Mesodermal cell (in vitro differentiated cells): Measurements from ENCODE around the gene GIMD1.

Experiments
- H3K27ac ChIP-seq: 2 replicates; pipeline ENCODE4 v1.7.0; 2013; ENCODE audit warnings: mild to moderate bottlenecking, low read depth, low read length, moderate library complexity; ENCODE audit not compliant: severe bottlenecking
- H3K36me3 ChIP-seq: 2 replicates; pipeline ENCODE4 v1.7.1; 2013; ENCODE audit warnings: mild to moderate bottlenecking, low read length, moderate library complexity; ENCODE audit not compliant: control insufficient read depth, insufficient read depth
- H3K4me1 ChIP-seq: one replicate; pipeline ENCODE4 v1.7.1; 2013; ENCODE audit warnings: mild to moderate bottlenecking, low read length; ENCODE audit not compliant: insufficient read depth, control insufficient read depth, poor library complexity, severe bottlenecking
- H3K4me3 ChIP-seq: 2 replicates; pipeline ENCODE4 v1.7.0; 2013; ENCODE audit warnings: low read length, control low read depth, mild to moderate bottlenecking; ENCODE audit not compliant: insufficient read depth, poor library complexity, severe bottlenecking; ENCODE audit errors: extremely low read depth
- H3K9me3 ChIP-seq: 2 replicates; pipeline ENCODE4 v1.7.1; 2013; ENCODE audit warnings: mild to moderate bottlenecking, low read length, moderate library complexity; ENCODE audit not compliant: control insufficient read depth
- WGBS, 2 experiments: methylation state at CpG; one replicate each; pipeline ENCODE4 v1.1.5; 2013; ENCODE audit warnings: missing lambda C conversion rate in 2 of 2; ENCODE audit not compliant: insufficient coverage in 2 of 2; 5-methylcytosine and 5-hydroxymethylcytosine counted together

GIMD1 gene

DNA sequence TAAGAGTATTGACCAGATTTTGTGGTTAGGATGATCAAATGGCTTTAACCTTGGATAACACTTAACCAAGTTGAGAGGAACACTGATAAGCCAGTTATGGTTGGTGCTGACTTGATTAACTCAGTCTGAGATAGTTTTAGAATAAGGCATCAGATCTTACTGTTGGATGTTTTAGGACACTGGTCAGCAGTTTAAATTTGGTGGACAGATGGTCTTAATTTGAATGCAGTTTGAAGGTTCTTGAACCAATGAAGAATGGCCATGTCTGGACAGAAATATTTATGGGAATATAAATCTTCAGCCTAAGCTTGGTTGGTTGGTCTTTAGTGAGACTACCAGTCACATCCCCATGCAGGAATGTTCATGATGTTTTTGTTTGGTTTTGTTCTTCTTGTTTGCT lies 2.6 kb upstream of the GIMD1 start:
- Histone ChIP-seq H3K27ac (no peak overlapping the region), H3K4me1 (peaks cover 10% of the 10 kb centered on the region), H3K4me3 (no peak overlapping the region), H3K9me3 (no peaks in the 10 kb centered on the region), H3K36me3 (no peaks in the 10 kb centered on the region)

DNA sequence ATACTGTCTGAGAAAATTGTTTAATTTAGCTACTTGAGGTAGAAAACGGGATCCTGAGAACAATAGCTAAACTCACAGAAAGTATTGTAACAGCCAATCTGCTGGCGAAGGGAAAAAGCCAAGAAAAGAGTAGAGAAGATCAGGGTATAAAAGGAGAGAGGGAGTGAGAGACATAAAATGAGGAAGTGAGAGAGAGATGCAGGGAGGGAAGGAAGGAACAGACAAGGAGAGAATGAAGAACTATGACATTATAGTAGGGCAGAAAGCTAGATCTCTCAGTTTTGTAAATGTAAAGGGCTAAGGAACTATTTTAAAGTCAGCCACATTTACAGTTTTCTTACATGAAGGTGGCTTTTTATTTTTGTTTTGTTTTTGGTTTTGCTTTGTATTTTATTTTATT lies 1.6 kb upstream of the GIMD1 start:
- Histone ChIP-seq H3K36me3 (no peaks in the 10 kb centered on the region), H3K27ac (no peak overlapping the region), H3K4me3 (no peak overlapping the region), H3K4me1 (peaks cover 18% of the 10 kb centered on the region), H3K9me3 (no peaks in the 10 kb centered on the region)
- WGBS, 2 experiments: 40 to 80% methylated on average over 1 of the region's 2 CpGs

DNA sequence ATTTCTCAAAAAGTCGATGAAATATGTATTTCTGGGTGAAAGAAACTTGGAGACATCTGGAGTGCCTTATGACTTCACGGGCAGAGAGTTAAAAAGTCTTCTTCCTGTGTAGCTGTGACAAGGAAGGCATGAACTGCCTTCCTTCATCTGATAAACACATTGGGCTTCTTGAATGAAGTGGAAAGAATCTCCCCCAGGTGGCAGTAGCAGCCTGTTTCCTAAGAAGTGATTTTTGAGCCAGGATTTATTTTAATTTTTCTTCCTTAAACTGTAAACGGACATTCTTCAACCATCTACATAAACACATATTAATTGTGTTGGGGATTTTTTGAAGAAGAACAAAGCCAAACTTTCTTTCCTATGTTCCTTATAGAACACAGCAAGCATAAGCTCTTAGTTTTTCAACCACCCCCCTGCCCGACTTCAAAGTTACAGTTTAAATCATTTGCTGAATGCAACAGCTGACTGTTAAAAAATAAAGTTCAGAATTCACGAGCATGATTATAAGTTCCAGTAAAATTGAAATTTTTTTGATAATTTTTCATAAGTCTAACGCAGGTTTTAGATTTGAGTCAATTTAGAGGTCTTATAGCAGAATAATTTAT lies 980 bp upstream of the GIMD1 start:
- no peaks in the 10 kb centered on the region for H3K36me3 ChIP-seq
- H3K4me1 ChIP-seq: peaks cover 22% of the 10 kb centered on the region
- no peak overlapping the region for H3K4me3 ChIP-seq
- 50 to 57% methylated on average over 2 of the region's 6 CpGs for WGBS, 2 experiments
- H3K27ac ChIP-seq: no peak overlapping the region
- H3K9me3 ChIP-seq: no peaks in the 10 kb centered on the region

DNA sequence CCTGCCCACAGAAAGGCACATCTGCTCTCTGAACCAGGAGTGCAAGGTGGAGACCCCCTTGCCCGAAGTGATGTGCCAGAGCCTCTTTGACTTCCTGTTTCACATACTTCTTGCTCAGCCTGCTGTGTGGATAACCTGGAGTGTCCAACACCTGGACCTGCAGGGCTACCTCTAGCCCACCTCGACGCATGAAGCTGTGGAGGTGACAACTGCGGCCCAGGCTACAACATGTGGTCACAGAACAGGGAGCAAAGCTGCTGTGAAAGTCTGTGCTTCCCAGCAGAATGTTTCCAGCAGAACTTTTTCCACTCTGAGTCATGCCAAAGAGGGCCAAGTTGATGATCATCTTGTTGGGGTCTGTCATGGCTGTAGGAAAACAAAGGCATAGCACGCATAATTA lies 1.5 kb downstream of the GIMD1 start:
- Histone ChIP-seq H3K4me1 (peaks cover 22% of the 10 kb centered on the region), H3K4me3 (no peak overlapping the region), H3K9me3 (no peaks in the 10 kb centered on the region), H3K36me3 (no peaks in the 10 kb centered on the region), H3K27ac (no peak overlapping the region)
- WGBS, 2 experiments: 94% methylated on average over 4 of the region's 5 CpGs

DNA sequence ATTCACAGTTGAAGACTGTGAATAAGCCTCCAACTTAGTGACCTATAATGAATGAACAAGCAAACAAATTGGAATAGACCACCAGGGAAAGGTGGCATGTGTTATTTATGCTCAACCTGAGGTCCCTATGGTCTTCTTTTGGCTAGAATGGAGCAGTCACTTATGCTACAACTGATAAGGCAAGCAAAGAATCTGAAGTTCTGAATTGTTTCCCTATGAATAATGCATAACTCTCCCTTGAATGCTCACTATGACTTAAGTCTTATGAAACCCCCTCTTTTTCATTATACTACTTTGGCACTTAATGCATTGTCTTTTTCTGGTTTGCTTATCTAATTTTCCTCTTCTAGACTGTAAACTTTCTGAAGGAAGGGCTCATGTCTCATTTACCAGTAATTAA lies 2.6 kb downstream of the GIMD1 start:
- H3K36me3 ChIP-seq: no peaks in the 10 kb centered on the region
- H3K4me1 ChIP-seq: peaks cover 22% of the 10 kb centered on the region
- H3K9me3 ChIP-seq: no peaks in the 10 kb centered on the region
- H3K27ac ChIP-seq: peak overlapping the region; percentile 75
- no peak overlapping the region for H3K4me3 ChIP-seq

DNA sequence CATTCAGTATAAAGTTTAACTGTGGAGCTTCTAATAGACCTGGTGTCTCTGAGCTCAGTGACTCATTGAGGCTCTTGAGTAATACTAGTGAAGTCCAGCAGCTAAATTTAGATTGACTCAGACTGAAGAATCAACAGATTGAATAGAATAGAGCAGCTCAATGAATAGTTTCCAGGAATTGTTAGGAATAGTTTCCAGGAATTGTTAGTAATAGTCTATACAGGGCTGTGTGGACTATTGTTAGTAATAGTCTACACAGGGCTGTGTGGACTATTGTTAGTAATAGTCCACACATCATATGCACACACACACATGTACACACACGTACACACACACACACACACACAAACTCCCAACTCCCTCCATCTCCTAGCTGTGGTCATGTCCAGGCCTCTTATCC lies 3.0 kb downstream of the GIMD1 start:
- H3K4me1 ChIP-seq: peaks cover 22% of the 10 kb centered on the region
- H3K27ac ChIP-seq: peak overlapping the region; percentile 75
- no CpG with 5 or more reads among the region's 1 CpG for WGBS, 2 experiments
- no peaks in the 10 kb centered on the region for H3K9me3 ChIP-seq
- no peak overlapping the region for H3K4me3 ChIP-seq
- H3K36me3 ChIP-seq: no peaks in the 10 kb centered on the region

DNA sequence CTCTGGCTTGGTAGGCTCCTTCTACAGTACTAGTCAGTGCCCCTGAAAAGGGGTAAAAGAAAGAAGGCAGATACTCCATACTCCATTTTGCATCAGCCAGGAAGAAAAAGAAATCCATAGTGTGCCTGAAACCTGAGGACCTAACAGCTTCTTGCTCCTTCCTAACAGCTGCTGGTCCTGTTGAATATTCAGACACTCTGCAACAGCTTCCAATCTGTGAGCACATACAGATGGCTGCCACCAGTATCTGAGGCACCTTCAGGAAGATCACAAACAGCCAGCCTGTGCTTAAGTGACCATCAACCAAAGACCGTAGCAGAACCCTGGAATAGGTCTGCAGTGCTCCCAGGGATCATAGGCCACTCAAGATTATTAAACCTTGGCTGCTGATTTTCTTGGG lies 4.3 kb downstream of the GIMD1 start:
- no peaks in the 10 kb centered on the region for H3K9me3 ChIP-seq
- H3K27ac ChIP-seq: no peak overlapping the region
- H3K36me3 ChIP-seq: no peaks in the 10 kb centered on the region
- peaks cover 22% of the 10 kb centered on the region for H3K4me1 ChIP-seq
- no peak overlapping the region for H3K4me3 ChIP-seq
- 86 to 88% methylated on average over 1 of the region's 1 CpG for WGBS, 2 experiments

DNA sequence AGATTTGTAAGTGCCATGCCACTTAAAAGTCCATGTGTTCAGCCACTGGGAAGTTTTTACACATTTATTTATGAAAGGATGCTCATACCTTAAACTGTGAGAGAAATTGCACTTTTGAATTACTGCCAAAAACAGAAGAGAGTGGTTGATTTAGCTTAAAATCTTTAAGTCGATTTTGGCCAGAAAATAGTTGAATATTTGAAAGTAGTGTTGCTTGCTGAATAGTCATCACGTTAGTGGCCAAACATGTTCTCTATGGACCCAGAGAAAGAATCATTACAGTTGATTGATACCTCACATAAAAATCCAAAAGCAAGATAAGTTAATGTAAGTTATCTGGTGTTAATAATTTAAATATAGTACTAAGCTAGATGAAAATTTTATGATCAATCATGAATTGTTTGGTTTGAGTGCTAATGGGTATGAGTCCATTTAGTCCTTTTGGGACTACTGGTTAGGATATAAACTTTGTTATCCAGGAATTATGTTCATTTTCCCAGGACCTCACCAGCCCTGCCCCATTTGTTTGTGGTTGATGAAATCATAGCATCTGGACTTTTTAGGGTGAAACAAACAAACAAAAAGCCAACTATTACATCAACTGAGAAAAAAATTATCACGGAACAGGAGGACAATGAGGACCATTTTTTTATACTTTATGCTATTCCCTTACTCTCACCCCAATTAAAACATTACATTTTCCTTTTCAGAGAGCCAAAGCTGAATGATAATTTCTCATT lies 6.3 kb downstream of the GIMD1 start:
- Histone ChIP-seq H3K4me3 (no peak overlapping the region), H3K9me3 (no peaks in the 10 kb centered on the region), H3K27ac (no peak overlapping the region), H3K4me1 (peaks cover 20% of the 10 kb centered on the region), H3K36me3 (no peaks in the 10 kb centered on the region)
- 89 to 100% methylated on average over 1 to 2 of the region's 3 CpGs for WGBS, 2 experiments

DNA sequence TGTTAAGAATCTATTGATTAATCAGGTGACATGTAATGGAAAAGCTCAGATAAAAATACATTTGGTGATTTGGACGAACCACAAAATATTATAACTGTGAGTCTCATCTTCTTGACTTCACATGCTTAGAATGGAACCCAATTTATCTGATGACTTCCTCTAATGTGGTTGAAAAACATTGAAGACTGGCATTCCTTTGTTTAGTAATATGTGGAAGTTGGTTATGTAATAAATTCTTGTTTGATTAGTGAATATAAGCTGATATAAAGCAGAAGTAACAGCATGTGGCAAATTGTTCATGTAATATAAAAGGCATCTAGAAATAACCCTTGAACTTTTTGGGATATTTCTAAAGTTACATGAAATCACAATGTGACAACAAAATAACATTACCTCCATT lies 9.7 kb downstream of the GIMD1 start:
- no peak overlapping the region for H3K27ac ChIP-seq
- WGBS, 2 experiments: no CpG with 5 or more reads among the region's 1 CpG
- H3K9me3 ChIP-seq: no peaks in the 10 kb centered on the region
- no peaks in the 10 kb centered on the region for H3K36me3 ChIP-seq
- no peak overlapping the region for H3K4me3 ChIP-seq
- H3K4me1 ChIP-seq: no peaks in the 10 kb centered on the region

DNA sequence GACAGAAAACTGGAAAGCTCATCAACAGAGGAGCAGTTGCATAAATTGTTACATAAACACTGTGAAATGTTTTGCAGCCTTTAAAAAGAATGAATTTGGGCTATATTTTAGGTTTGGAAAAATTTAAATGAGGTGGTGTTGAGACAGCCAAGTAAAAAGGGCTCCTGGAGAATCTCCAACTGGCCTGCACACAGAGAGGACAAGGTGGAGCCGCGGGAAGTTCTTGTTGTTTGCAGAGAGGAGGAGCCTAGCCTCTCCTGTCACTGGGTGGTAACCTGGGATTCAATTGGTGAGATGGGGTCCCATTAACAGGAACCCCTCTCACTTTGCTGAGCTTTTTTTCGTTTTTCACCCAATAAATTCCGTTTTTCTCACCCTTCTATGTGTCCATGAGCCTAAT lies 13.4 kb downstream of the GIMD1 start:
- 60 to 73% methylated on average over 2 to 3 of the region's 4 CpGs for WGBS, 2 experiments
- Histone ChIP-seq H3K9me3 (no peaks in the 10 kb centered on the region), H3K27ac (no peak overlapping the region), H3K36me3 (no peaks in the 10 kb centered on the region), H3K4me1 (no peaks in the 10 kb centered on the region), H3K4me3 (no peak overlapping the region)

DNA sequence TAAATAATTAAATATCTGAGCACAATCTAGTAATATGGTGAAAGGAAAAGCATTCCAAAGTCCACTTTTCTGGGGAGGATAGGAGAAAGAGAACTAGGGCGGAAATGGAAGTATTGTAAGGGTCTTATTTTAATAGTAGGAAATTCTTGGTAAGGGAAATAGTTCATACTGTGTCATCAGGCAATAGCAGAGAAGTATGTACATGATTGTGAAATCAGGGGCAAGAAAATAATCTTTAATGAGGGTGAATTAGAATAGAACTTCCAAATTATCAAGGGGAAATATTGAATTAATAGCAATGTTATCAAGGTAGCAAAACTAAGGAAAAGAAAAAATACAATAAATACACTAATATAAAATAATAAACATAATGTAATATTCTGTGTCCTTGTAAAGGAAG lies 14.8 kb downstream of the GIMD1 start:
- Histone ChIP-seq H3K36me3 (peaks cover under 1% of the 10 kb centered on the region), H3K27ac (no peak overlapping the region), H3K9me3 (no peaks in the 10 kb centered on the region), H3K4me3 (no peak overlapping the region), H3K4me1 (no peaks in the 10 kb centered on the region)
- WGBS, 2 experiments: 100% methylated on average over 1 of the region's 1 CpG
